DND-41 (cell line): Measurements from ENCODE around the gene QPCTL.

Experiments used
- EZH2 ChIP-seq: IDR thresholded peaks from 3 replicates; pipeline ENCODE4 v1.6.1; 2012; ENCODE audit warnings: borderline replicate concordance, low read depth, mild to moderate bottlenecking, moderate library complexity, low read length, inconsistent platforms; ENCODE audit not compliant: severe bottlenecking
- TF ChIP-seq, protein P1 (sequence below): IDR thresholded peaks from 2 replicates; pipeline ENCODE4 v1.5.1; 2012; ENCODE audit warnings: borderline replicate concordance, low read length, moderate library complexity, mild to moderate bottlenecking; ENCODE audit not compliant: poor library complexity, severe bottlenecking; ENCODE audit errors: extremely low read depth

DNA sequence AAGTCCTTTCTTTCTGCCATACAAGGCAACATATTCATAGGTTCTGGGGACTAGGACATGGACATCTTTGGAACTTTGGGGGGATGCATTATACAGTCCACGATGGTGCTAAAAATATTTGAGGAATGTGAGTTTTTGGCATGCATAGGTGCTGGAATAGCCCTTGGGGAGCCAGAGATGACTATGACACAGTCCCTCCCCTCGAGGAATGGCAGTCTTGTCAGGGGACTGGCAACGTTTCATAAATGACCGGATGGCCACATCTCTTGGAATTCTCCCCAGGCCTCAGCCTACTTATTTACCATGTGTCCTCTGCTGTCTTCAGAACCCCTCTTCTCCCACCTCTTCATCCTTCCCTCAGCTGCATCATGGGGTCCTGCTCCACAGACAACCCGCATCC is 54.4 kb downstream of the QPCTL start:
- TF ChIP-seq, protein P1, sequence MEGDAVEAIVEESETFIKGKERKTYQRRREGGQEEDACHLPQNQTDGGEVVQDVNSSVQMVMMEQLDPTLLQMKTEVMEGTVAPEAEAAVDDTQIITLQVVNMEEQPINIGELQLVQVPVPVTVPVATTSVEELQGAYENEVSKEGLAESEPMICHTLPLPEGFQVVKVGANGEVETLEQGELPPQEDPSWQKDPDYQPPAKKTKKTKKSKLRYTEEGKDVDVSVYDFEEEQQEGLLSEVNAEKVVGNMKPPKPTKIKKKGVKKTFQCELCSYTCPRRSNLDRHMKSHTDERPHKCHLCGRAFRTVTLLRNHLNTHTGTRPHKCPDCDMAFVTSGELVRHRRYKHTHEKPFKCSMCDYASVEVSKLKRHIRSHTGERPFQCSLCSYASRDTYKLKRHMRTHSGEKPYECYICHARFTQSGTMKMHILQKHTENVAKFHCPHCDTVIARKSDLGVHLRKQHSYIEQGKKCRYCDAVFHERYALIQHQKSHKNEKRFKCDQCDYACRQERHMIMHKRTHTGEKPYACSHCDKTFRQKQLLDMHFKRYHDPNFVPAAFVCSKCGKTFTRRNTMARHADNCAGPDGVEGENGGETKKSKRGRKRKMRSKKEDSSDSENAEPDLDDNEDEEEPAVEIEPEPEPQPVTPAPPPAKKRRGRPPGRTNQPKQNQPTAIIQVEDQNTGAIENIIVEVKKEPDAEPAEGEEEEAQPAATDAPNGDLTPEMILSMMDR = no peak
- TF ChIP-seq EZH2 = no peak
